RWPE1 (cell line): ENCODE measurements around the gene TMC8.
"Not testable (repeated sequence)": the region's sequence is repeated elsewhere in the genome, so short reads cannot be mapped to it uniquely, and the experiment has no call there.

Experiments used
- CTCF ChIA-PET: fragments of 350-600 bp; sonication (Branson Sonifier 250); formaldehyde crosslinking; extraction: SDS; loops from one replicate; lab custom pipeline; 2021; lab: Yijun Ruan, JAX
- POLR2A ChIA-PET: fragments of 400-600 bp; formaldehyde crosslinking; extraction: SDS; loops from one replicate; lab custom pipeline; 2020; ENCODE audit warnings: antibody characterized with exemption; ENCODE audit not compliant: low non-redundant PET; lab: Yijun Ruan, JAX
- DNase-seq: peaks from one replicate; pipeline ENCODE4 v3.0.0; 2012; ENCODE audit warnings: low spot score
- H3K27ac ChIP-seq: fragments of 450-650 bp; 2 replicates; pipeline ENCODE4 v1.5.1; 2017
- TF ChIP-seq, protein P1 (sequence below): fragments of 450-650 bp; conservative IDR thresholded peaks from 2 replicates; pipeline ENCODE4 v1.5.1; 2017; ENCODE audit warnings: low read depth, mild to moderate bottlenecking

Gene TMC8

DNA sequence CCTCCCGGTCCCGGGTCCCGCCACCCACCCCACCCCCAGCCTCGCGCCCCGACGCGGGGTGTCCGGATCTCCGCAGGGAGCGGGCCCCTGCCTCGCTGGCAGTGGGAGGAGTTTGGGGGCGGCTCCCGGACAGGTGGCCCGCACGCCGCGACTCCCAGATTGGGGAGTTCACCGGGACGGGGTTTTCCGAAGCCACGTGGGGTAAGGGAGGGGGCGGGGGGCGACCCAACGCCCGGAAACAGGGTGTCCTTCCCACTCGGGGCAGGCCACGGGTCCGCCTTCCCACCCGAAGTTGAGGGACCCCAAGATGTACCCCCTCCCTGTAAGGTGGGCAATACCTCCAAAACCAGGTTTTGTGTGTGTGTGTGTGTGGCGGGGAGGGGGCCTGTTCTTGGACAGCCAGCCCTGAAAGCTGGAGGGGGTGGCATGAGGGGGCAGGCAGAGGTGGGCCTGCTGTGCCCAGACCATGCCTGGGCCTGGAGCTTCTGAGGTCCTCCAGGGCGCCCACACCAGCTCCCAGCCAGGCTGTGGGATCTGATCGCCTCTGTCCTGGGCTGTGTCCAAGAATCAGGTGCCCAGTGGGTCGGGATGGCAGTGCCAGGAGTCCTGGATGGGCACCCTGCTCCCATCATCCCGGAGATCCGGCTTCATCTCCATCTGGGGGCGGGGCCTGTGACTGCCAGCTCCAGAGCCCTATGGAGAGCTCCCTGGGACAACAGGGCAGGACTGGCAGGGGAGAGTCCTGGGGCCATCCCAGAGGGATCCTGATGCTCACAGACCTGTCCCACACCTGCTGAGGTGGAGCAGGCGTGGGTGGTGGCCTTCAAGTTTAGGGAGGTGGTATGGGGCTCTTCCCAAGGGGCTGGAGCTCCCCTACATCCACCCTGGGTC lies 38.6 kb downstream of the TMC8 start:
- CTCF ChIA-PET = interaction anchor here (1.4 kb wide), 2 partner anchors 57 to 253 kb away, joined by 3 to 7 read pairs; no protein-coding TSS in a partner anchor
- peak overlapping the region; percentile 67 for H3K27ac ChIP-seq
- POLR2A ChIA-PET = interaction anchor here (0.6 to 1.6 kb wide), 3 partner anchors 41 to 647 kb away, joined by 3 to 6 read pairs (median 4); no protein-coding TSS in a partner anchor
- TF ChIP-seq, protein P1, sequence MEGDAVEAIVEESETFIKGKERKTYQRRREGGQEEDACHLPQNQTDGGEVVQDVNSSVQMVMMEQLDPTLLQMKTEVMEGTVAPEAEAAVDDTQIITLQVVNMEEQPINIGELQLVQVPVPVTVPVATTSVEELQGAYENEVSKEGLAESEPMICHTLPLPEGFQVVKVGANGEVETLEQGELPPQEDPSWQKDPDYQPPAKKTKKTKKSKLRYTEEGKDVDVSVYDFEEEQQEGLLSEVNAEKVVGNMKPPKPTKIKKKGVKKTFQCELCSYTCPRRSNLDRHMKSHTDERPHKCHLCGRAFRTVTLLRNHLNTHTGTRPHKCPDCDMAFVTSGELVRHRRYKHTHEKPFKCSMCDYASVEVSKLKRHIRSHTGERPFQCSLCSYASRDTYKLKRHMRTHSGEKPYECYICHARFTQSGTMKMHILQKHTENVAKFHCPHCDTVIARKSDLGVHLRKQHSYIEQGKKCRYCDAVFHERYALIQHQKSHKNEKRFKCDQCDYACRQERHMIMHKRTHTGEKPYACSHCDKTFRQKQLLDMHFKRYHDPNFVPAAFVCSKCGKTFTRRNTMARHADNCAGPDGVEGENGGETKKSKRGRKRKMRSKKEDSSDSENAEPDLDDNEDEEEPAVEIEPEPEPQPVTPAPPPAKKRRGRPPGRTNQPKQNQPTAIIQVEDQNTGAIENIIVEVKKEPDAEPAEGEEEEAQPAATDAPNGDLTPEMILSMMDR = no peak
- peak; percentile 72 for DNase-seq

DNA sequence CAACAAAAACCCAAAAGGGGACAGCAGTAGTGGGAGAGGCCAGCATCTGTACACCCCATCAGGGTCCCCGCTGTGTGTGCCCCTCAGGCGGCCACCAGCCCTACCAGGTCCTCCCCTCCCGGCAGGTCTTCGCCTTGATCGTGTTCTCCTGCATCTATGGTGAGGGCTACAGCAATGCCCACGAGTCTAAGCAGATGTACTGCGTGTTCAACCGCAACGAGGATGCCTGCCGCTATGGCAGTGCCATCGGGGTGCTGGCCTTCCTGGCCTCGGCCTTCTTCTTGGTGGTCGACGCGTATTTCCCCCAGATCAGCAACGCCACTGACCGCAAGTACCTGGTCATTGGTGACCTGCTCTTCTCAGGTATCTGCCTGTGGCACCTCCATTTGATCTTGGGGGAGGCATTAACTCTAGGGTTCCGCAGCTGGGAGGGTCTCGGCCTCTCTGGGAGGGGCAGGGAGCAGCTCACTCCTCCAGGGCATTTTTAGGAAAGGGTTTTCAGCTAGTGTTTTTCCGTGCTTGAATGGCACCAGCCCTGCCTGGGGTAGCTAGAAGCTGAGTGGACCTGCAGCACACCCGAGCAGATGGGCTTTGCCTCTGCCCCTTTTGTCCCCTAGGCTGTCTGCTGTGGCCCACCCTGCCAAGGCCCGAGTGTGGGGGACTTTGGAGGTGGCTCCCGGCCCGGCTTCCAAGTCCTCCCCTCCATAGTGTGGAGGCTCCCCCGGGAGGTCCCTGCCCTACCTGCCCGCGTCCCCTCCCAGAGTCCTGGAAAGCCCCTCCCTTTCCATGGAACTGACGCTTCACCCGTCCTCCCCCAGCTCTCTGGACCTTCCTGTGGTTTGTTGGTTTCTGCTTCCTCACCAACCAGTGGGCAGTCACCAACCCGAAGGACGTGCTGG lies 40.4 kb downstream of the TMC8 start:
- CTCF ChIA-PET = no interaction called here

DNA sequence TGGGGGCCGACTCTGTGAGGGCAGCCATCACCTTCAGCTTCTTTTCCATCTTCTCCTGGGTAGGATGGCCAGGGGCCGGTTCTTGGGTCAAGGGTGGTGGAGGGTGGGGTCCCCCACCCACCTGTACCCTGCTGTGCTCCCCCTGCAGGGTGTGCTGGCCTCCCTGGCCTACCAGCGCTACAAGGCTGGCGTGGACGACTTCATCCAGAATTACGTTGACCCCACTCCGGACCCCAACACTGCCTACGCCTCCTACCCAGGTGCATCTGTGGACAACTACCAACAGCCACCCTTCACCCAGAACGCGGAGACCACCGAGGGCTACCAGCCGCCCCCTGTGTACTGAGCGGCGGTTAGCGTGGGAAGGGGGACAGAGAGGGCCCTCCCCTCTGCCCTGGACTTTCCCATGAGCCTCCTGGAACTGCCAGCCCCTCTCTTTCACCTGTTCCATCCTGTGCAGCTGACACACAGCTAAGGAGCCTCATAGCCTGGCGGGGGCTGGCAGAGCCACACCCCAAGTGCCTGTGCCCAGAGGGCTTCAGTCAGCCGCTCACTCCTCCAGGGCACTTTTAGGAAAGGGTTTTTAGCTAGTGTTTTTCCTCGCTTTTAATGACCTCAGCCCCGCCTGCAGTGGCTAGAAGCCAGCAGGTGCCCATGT lies 41.1 kb downstream of the TMC8 start:
- H3K27ac ChIP-seq = peak overlapping the region; percentile 67
- ChIA-PET POLR2A (interaction anchor here (0.7 kb wide), 1 partner anchor 30 kb away, joined by 16 read pairs; no protein-coding TSS in a partner anchor), CTCF (interaction anchor here (0.7 kb wide), 1 partner anchor 129 kb away, joined by 3 read pairs; no protein-coding TSS in a partner anchor)
- not testable (repeated sequence) for DNase-seq

More for the DNA sequence above, 40.4 kb downstream of the TMC8 start:
- DNase-seq = no peak
- TF ChIP-seq, protein P1 = no peak
- POLR2A ChIA-PET = interaction anchor here (0.7 kb wide), 1 partner anchor 29 kb away, joined by 16 read pairs; no protein-coding TSS in a partner anchor
- peak overlapping the region; percentile 67 for H3K27ac ChIP-seq

DNA sequence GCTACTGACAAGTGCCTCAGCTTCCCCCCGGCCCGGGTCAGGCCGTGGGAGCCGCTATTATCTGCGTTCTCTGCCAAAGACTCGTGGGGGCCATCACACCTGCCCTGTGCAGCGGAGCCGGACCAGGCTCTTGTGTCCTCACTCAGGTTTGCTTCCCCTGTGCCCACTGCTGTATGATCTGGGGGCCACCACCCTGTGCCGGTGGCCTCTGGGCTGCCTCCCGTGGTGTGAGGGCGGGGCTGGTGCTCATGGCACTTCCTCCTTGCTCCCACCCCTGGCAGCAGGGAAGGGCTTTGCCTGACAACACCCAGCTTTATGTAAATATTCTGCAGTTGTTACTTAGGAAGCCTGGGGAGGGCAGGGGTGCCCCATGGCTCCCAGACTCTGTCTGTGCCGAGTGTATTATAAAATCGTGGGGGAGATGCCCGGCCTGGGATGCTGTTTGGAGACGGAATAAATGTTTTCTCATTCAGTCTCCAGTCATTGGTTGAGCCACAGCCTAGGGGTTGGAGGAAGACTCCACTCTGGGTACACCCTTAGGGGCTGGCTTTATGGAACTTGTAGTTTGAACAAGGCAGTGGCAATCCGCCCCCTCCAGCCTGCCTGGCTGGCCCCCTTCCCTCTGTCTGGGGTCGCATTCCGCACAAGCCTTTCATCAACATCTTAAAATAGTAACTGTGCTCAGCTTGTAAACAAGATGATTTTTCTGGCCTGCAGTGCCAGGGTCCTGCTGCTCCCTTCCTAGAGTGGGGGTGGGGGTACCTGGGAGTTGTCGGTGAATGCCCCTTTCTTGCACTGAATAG lies 41.9 kb downstream of the TMC8 start:
- H3K27ac ChIP-seq = peak overlapping the region; percentile 67
- ChIA-PET CTCF (interaction anchor here (0.6 to 0.8 kb wide), 4 partner anchors 13 to 1787 kb away, joined by 3 to 4 read pairs (median 3); no protein-coding TSS in a partner anchor), POLR2A (no interaction called here)
- TF ChIP-seq, protein P1 = no peak
- DNase-seq = no peak

DNA sequence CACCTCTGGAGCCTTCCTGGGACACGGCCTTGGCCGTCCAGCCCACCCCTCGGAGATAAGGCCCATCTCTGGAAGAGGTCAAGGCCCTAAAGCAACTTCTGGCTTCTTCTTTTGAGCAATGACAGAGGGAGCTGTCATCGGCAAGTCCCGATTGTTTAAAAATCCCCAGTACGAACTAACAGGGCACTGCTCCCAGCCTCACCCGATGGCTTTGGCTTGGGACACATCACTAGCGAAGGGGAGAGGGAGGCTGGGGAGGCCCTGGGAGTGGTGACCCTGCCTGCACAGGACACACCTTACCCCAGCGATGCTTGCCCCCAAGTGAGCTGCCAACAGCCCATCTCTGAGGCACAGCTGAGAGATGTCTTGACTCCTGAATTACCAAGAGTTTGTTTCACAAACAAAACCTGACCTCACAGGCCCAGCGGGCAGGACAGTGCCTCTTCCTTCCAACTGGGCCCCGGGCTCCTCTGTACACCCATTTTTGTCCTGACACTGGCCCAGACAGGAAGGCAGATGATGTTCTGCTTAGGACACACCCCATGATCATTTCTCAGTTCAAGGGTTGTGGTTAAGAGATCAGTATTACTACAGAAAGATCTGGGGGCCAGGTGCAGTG lies 42.6 kb downstream of the TMC8 start:
- no peak for DNase-seq
- ChIA-PET POLR2A (no interaction called here), CTCF (interaction anchor here (0.6 to 0.8 kb wide), 2 partner anchors 47 to 1788 kb away, joined by 3 to 4 read pairs; no protein-coding TSS in a partner anchor)
- peak overlapping the region; percentile 67 for H3K27ac ChIP-seq
- TF ChIP-seq, protein P1 = no peak
